CD4-positive, alpha-beta T cell treated with Interleukin-4 for 1 hour (primary cell): Measurements from ENCODE around the gene NLGN2.

Experiments used
- DNase-seq, 2 donors: peaks; one replicate each; pipeline ENCODE4 v3.0.0-alpha.2; 2020 to 2022

NLGN2 gene

DNA sequence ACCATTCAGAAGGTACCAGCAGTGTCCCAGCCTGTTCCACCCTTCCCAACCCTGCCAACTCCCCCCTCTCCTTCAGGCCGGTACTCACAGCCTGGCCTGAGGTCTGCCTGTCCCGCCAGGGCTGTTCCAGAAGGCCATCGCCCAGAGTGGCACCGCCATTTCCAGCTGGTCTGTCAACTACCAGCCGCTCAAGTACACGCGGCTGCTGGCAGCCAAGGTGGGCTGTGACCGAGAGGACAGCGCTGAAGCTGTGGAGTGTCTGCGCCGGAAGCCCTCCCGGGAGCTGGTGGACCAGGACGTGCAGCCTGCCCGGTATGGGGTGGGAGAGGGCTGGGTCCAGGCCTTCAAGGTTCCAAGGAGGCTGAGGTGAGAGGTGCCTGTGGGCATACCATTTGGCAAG lies 7.2 kb downstream of the NLGN2 start:
- no peak for DNase-seq

GRCh38 chr17:7415784-7416183 lies 8.1 kb downstream of the NLGN2 start:
- no peak for DNase-seq

DNA sequence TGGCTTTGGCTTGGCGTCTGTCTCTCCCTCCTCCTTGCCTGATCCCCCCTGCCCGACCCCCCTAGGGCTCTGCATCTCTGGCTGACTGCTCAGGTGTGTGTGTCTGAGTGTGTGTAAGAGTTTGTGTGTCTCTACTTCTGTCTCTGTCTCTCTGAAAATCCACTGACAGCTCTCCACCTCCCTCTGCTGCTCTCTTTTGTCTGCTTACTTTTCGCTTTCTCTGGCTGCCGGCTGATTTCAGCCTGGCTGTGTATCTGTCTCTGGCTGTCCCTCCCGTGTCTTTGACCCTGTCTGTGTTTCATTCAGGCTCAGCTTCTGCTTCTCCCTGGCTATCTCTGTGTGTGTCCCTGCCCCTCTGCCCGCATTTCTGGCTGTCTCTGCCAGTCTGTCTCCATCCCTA lies 8.7 kb downstream of the NLGN2 start:
- no peak for DNase-seq

DNA sequence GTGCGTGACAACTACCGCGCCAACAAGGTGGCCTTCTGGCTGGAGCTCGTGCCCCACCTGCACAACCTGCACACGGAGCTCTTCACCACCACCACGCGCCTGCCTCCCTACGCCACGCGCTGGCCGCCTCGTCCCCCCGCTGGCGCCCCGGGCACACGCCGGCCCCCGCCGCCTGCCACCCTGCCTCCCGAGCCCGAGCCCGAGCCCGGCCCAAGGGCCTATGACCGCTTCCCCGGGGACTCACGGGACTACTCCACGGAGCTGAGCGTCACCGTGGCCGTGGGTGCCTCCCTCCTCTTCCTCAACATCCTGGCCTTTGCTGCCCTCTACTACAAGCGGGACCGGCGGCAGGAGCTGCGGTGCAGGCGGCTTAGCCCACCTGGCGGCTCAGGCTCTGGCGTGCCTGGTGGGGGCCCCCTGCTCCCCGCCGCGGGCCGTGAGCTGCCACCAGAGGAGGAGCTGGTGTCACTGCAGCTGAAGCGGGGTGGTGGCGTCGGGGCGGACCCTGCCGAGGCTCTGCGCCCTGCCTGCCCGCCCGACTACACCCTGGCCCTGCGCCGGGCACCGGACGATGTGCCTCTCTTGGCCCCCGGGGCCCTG lies 9.5 kb downstream of the NLGN2 start:
- no peak for DNase-seq

DNA sequence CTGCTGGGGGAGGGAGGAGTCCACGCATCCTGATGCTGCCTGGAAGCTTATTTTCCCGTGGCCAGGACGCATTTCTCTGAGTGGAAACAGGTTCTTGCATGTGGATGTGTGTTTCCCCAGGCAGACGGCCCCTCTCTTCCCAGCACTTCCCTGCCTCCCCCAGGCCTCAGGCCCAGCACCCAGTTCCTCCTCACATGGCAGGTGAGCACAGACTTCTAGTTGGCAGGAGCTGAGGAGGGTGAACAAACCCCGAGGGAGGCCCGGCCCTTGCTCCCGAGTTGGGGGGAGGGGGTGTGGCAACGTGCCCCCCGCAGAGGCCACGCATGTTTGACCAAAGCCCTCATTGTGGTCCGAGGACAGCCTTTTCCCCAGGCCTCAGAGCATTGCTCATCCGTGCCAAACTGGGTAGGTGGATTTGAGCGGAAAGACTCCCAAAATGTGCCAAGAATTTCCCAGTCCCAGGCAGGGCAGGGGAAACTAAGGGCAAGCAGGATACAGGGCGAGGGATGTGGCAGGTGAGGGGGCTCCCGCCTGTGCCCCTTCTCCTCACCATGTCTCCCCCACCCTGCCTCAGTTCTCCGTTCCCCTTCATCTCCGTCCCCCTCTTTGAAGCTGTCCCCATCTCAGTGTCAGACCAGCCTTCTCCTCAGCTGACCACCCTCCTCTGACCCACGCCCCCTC lies 11.0 kb downstream of the NLGN2 start:
- no peak for DNase-seq

- DNase-seq, result no peak
Measured at GRCh38 chr17:7419819-7420610, 12.4 kb downstream of the NLGN2 start, which contains the start of gene SPEM1. Gene SPEM1 (plus strand): TSS chr17:7420324. CDS start chr17:7420385, 61 bp downstream.

DNA sequence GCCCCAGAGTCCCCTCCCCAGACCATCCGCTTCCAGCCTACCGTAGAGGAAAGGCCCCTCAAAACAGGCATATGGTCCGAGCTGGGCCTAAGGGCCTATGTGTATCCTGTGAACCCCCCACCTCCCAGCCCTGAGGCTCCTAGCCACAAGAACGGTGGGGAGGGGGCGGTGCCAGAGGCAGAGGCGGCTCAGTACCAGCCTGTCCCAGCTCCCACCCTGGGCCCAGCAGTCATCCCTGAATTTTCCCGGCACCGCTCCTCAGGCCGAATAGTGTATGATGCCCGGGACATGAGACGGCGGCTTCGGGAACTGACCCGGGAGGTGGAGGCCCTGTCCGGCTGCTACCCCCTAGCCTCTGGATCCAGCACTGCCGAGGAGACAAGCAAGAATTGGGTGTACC lies 13.5 kb downstream of the NLGN2 start:
- DNase-seq, result no peak

- DNase-seq, result no peak
Measured at GRCh38 chr17:7423679-7424078, 16.0 kb downstream of the NLGN2 start.

GRCh38 chr17:7425316-7425715 lies 17.7 kb downstream of the NLGN2 start, which contains the start of gene SPEM2:
Gene SPEM2 (plus strand): TSS chr17:7425616. CDS start chr17:7425689, 73 bp downstream.
- DNase-seq, result no peak

DNA sequence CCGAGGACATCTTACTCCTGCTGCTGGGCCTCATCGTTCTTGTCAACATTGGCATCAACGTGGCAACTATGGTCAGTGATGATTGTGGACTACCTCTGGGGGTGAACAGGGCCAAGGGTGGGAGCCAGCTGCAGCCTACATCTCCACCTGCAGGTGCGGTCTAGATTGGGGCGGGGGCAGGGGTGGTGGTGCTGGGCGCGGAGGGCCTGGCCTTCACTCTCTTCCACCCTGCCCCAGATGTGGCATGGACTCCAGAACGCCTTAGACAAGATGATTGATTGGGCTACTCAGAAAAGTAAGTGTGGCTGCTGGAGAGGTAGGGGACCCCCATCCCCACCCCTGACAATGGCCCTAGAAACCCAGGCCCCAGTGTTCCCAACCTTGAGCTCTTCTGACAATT lies 18.1 kb downstream of the NLGN2 start:
- no peak for DNase-seq

- no peak for DNase-seq
Measured at GRCh38 chr17:7426203-7426863, 18.7 kb downstream of the NLGN2 start.

DNA sequence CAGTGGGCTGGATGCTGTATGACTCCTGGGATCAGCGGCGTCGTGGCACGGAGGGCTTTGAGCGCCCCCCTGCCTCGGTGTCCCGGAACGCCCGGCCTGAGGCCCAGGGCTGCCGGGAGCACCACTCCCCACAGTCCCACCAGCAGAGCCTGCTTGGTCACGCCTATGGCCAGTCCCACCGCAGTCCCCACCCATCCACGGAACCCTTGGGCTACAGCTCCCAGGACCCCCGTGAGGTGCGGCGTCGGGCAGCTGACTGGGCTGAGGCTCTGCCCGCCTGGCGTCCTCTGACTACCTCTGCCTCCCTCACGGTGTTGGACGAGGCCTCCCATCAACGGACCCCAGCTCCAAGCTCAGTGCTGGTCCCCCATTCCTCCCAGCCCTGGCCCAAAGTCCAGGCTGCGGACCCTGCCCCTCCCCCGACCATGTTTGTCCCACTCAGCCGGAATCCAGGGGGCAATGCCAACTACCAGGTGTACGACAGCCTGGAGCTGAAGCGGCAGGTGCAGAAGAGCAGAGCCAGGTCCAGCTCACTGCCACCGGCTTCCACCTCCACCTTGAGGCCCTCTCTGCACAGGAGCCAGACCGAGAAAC lies 19.3 kb downstream of the NLGN2 start:
- no peak for DNase-seq

DNA sequence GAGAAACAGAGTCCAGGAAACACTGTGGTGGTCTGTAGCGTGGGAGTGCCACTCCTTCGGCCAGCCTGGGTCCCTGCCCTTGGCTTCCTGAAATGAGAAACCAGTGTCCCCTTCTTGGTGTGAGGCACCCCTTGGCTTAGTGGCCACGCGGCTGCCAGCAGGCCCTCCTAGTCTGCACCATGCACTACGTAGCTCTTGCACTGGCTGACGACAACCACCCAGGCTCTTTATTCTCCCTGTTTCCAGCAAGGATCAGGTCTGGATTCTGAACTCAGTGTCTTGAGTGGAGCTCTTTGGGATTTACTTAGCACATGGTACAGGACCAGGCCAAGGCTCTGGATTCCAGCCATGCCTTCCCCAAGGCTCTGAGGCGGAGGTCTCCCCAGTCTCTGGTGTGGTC lies 19.9 kb downstream of the NLGN2 start:
- no peak for DNase-seq

DNA sequence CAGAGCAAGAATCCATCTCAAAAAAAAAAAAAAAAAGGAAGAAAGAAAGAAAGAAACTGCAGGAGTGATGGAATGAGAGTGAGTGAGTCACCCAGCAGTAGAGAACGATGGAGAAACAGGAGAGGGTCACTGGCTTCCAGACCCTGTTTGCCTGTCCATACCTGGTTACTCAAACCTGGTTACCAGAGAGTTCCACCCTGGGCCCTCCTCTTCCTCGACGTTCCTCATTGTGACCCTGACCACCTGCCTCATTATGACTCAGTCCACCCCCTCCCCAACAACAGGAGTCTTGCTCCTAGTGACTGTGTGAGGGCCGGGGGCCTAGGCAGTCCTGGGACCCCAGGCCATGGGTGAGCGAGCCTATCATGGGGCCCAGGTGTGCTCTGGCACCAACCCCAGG lies 20.9 kb downstream of the NLGN2 start, which contains the start of gene SPEM3:
Gene SPEM3 (plus strand): TSS at position 301 of the 400 bp plus-strand sequence. CDS start 46 bp downstream, at position 347.
- no peak for DNase-seq

DNA sequence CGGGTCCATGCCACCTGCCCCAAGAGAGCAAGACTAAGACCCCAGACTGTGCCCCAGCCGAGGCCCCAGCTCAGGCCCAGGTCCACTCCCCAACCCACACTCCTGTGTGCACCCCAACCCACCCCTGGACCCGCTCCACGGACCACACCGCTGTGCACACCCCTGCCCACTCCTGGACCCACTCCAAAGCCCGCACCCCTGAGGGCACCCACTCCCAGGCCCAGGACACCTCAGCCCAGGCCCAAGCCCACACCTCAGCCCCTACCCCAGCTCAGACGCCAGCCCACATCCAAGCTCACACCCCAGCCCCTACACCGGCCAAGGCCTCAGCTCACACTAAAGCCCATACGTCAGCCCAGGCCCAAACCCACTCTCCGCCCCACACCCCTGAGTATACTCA lies 22.1 kb downstream of the NLGN2 start:
- DNase-seq, result no peak

DNA sequence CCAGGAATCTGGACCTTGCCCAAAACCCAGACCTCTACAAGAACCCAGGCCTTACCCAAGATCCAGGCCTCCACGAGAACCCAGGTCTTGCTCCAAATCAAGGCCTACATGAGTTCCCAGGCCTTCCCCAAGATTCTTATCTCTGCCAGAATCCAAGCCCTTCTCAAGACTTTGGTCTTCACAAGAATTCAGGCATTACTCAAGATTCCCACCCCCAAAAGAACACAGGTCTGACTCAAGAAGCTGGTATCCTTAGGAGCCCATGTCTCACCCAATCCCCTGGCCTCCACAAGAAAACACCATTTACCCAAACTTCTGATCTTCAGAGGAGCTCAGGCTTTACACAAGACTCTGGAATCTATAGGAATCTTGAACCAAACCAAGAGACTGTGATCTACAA lies 23.6 kb downstream of the NLGN2 start:
- no peak for DNase-seq

DNA sequence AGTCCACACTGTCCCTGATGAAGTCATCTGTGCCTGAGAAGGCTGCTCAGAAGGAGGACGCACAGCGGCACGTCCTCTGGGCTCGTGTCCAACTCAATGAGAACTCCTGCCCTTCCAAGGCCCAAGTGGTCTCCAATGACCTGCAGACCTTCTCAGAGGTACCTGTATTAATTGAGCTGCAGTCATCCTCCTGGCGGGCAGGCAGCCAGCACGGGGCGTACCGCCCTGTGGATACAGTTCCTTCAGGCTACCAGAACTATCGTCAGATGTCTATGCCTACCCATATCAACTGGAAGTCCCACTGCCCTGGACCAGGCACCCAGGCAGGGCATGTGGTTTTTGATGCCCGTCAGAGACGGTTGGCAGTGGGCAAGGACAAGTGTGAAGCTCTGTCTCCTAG lies 24.7 kb downstream of the NLGN2 start:
- no peak for DNase-seq

DNA sequence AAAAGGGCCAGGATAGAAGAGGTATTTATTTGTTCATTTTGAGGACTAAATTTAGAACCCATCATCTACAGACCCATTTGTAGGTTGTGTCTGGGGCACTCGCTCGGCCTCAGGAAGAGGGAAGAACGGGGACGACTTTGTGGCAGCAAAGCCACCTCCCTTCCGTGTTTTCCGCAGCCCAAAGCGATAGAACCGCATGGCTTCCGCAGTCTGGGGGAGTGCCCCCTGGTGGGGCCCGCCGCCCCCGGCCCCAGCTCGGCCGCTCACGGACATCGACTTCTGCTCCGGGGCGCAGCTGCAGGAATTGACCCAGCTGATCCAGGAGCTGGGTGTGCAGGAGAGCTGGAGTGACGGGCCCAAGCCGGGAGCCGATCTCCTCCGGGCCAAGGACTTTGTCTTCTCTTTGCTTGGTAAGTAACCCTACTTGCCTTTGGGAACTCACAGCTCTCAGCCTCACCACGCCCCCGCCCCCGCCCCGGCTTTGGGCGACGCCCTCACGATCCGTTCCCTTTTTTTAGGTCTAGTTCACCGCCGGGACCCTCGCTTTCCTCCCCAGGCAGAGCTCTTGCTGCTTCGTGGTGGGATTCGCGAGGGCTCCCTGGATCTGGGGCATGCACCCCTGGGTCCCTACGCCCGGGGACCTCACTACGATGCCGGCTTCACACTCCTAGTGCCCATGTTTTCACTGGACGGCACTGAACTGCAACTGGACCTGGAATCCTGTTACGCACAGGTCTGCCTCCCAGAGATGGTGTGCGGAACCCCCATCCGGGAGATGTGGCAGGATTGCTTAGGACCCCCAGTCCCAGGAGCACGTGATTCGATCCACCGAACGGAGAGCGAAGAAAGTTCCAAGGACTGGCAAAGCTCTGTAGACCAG lies 28.3 kb downstream of the NLGN2 start:
- DNase-seq, result peak; percentile 49 to 63

- peak; percentile 82 to 83 for DNase-seq
Measured at GRCh38 chr17:7436556-7437368, 29.1 kb downstream of the NLGN2 start.

GRCh38 chr17:7437369-7437863 lies 29.8 kb downstream of the NLGN2 start:
- no peak for DNase-seq
